Transverse colon (tissue), 4 donors: Measurements from ENCODE around the gene PLOD3. TPM values are rescaled to one million over a fixed set of nuclear protein-coding genes. Genes with fewer than 3 reads are reported as not detected.

Source experiments
- DNase-seq: peaks from one replicate; pipeline ENCODE4 v3.0.0-alpha.2; 2019
- H3K27ac ChIP-seq, 4 donors: fragments of 200-600 bp; sonication (generic); 2 replicates each; pipeline ENCODE4 v1.5.1; 2016 to 2018; ENCODE audit warnings: inconsistent platforms in 4 of 4
- H3K27me3 ChIP-seq: fragments of 200-600 bp; sonication (generic); 2 replicates; pipeline ENCODE4 v1.5.1; 2017; ENCODE audit warnings: inconsistent platforms
- H3K36me3 ChIP-seq, 4 donors: fragments of 200-600 bp; sonication (generic); 2 replicates each; pipeline ENCODE4 v1.5.1; 2017 to 2019; ENCODE audit warnings: inconsistent platforms in 4 of 4
- H3K4me1 ChIP-seq, 4 donors: fragments of 200-600 bp; sonication (generic); 2 replicates each; pipeline ENCODE4 v1.5.1; 2017 to 2020; ENCODE audit warnings: inconsistent platforms in 4 of 4
- H3K4me3 ChIP-seq, 4 donors: fragments of 200-600 bp; sonication (generic); 1 replicate in 1 of 4; 2 replicates in 3 of 4; pipeline versions ENCODE4 v1.5.1 to v1.6.1; 2017 to 2019; ENCODE audit warnings: inconsistent platforms in 4 of 4
- H3K9me3 ChIP-seq, 2 donors: fragments of 200-600 bp; sonication (generic); 2 replicates each; pipeline ENCODE4 v1.5.1; 2017 to 2019; ENCODE audit warnings: inconsistent platforms in 2 of 2
- CTCF ChIP-seq, 5 experiments: fragments of 200-600 bp in 3 of 5; fragments of 450-650 bp in 2 of 5; sonication (generic) in 3 of 5; IDR thresholded peaks; 1 replicate in 2 of 5; 2 replicates in 3 of 5; pipeline ENCODE4 v1.5.1; 2016 to 2017; ENCODE audit warnings: antibody characterized with exemption in 5 of 5, inconsistent platforms in 3 of 5, mild to moderate bottlenecking in 2 of 5, moderate library complexity in 1 of 5
- EP300 ChIP-seq: sonication (generic); formaldehyde crosslinking; IDR thresholded peaks from one replicate; pipeline ENCODE4 v1.6.1; 2017; ENCODE audit warnings: antibody characterized with exemption, low read depth
- POLR2A ChIP-seq: fragments of 450-650 bp; IDR thresholded peaks from one replicate; pipeline ENCODE4 v1.6.1; 2016; ENCODE audit warnings: antibody characterized with exemption, mild to moderate bottlenecking, moderate library complexity
- POLR2AphosphoS5 ChIP-seq, 3 donors: sonication (generic); formaldehyde crosslinking; IDR thresholded peaks; one replicate each; pipeline ENCODE4 v1.6.1; 2016; ENCODE audit warnings: antibody characterized with exemption in 3 of 3
- WGBS, 2 donors: methylation state at CpG; one replicate each; pipeline ENCODE4 v1.1.5; 2018; ENCODE audit warnings: low coverage in 1 of 2; 5-methylcytosine and 5-hydroxymethylcytosine counted together
- in situ Hi-C, 4 donors: fragments of 200-750 bp; cut with MboI; loops; one replicate each; pipeline versions ENCODE4 v1.15.0 to v1.15.1; 2017; ENCODE audit warnings: low sequenced_read_pairs in 3 of 4, low pct_ligation_motif_present in 1 of 4, low pct_unique_long_range_greater_than_20kb in 1 of 4
- intact Hi-C: fragments of 100-400 bp; cut with DNase I; formaldehyde crosslinking; loops from one replicate; pipeline ENCODE4 v1.15.1; 2023; ENCODE audit warnings: low total_unique reads
- total RNA-seq, 4 donors: library from RNA; depleted of rRNA; stranded (reverse); fragments of >200 nt; gene quantifications; one replicate each; pipeline ENCODE4 v1.1.0, GENCODE V29; 2016

PLOD3 gene
- total RNA-seq, 4 donors from 2014 or later: 48.4 to 81.2 (median 60.8) TPM

DNA sequence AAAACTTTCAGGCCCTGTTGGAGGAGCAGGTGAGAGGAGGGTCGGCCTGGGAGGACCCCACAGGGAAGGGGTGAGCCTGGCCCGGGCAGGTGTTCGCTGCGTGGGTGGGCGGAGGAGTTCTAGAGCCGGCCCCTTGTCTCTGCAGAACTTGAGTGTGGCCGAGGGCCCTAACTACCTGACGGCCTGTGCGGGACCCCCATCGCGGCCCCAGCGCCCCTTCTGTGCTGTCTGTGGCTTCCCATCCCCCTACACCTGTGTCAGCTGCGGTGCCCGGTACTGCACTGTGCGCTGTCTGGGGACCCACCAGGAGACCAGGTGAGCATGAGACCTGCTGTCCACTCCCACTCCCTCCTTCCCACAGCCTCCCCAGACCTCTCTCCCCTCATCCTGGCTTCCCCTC is 6.1 kb upstream of the PLOD3 start:
- intact Hi-C loops (no loop called here), in situ Hi-C loops (no loop called here)
- no peaks in the 10 kb centered on the region for H3K27me3 ChIP-seq
- no peak overlapping the region for H3K4me3 ChIP-seq
- no peaks in the 10 kb centered on the region for H3K9me3 ChIP-seq
- WGBS, 2 donors: 95% methylated on average over 14 of the region's 15 CpGs; no CpG with 5 or more reads in 1 of the 2 donors
- H3K36me3 ChIP-seq: peaks cover 0 to 28% (median 10%) of the 10 kb centered on the region in 4 donors
- H3K27ac ChIP-seq: no peak overlapping the region
- no peak for DNase-seq
- TF ChIP-seq CTCF (IDR thresholded peaks at IDR 0.05) (no peak), POLR2A (no peak), POLR2AphosphoS5 (IDR thresholded peaks at IDR 0.05) (no peak), EP300 (no peak)
- peaks cover 8 to 16% (median 12%) of the 10 kb centered on the region in 4 donors for H3K4me1 ChIP-seq

DNA sequence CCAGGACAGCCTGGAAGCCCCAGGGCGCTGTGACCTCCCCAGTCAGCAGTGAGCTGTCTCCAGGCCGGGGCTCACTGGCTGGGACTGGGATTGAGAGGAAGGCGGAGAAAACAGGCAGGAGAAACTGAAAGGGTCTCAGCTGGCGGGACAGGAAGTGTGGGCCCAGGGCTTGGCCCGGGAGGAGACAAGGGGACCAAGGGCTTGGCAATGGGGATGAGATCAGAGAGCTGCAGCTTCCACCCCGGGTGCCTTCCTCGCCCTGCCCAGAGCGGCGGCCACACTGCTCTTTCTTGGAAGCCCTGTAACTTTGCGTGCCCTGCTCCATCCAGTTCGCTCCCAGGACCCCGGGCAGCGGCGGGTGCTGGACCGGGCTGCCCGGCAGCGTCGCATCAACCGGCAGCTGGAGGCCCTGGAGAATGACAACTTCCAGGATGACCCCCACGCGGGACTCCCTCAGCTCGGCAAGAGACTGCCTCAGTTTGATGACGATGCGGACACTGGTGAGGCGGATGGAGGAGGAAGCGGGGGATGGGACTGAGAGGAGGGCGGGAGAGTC is 5.0 kb upstream of the PLOD3 start:
- Histone ChIP-seq H3K36me3 (peaks cover 0 to 25% (median 10%) of the 10 kb centered on the region in 4 donors), H3K27me3 (no peaks in the 10 kb centered on the region), H3K27ac (no peak overlapping the region), H3K9me3 (no peaks in the 10 kb centered on the region), H3K4me1 (peaks cover 8 to 18% (median 14%) of the 10 kb centered on the region in 4 donors), H3K4me3 (no peak overlapping the region)
- in situ Hi-C loops: no loop called here
- 95 to 100% methylated on average over 1 to 27 of the region's 27 CpGs for WGBS, 2 donors
- TF ChIP-seq CTCF (IDR thresholded peaks at IDR 0.05): no peak
- no peak for TF ChIP-seq POLR2AphosphoS5 (IDR thresholded peaks at IDR 0.05)
- TF ChIP-seq EP300: no peak
- no peak for TF ChIP-seq POLR2A
- intact Hi-C loops: no loop called here
- DNase-seq: no peak

DNA sequence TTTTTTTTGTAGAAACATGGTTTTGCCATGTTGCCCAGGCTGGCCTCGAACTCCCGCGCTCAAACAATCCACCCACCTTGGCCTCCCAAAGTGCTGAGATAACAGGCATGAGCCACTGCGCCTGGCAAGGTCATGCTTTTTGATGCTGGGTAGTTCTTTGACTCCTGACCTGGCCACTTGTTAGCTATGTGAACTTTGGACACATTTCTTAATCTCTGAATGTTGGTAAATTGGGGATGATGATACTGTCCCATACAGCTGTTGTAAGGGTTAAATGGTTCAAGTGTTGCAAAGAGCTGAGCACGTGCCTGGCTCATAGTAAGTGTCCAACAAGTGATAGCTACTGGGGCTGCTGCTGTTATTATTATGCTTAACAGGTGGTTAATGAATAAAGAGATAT is 2.9 kb upstream of the PLOD3 start:
- H3K27ac ChIP-seq: no peak overlapping the region
- intact Hi-C loops: no loop called here

More for the DNA sequence above, 2.9 kb upstream of the PLOD3 start:
- Histone ChIP-seq H3K4me1 (peaks cover 16 to 31% (median 27%) of the 10 kb centered on the region in 4 donors), H3K4me3 (no peak overlapping the region), H3K36me3 (peaks cover 0 to 20% (median 10%) of the 10 kb centered on the region in 4 donors), H3K9me3 (no peaks in the 10 kb centered on the region), H3K27me3 (no peaks in the 10 kb centered on the region)
- in situ Hi-C loops: no loop called here
- no peak for TF ChIP-seq CTCF (IDR thresholded peaks at IDR 0.05)
- DNase-seq: no peak
- WGBS, 2 donors: 33 to 89% methylated on average over 1 to 5 of the region's 5 CpGs
